ENCODE data around the gene SLC26A1.

Gene SLC26A1

GRCh38 chr4:993111-994029 is at the start of gene SLC26A1:
Gene SLC26A1, minus strand, starts transcription at chr4:993404. Its CDS starts 1,701 bp downstream, at chr4:991703.
- DNase-seq = no peak

- no peak for DNase-seq
Observed at GRCh38 chr4:1042352-1043055, 49.3 kb upstream of the SLC26A1 start.

- DNase-seq = no peak
Observed at GRCh38 chr4:1041936-1042330, 48.7 kb upstream of the SLC26A1 start.

GRCh38 chr4:1041147-1041935 is 48.1 kb upstream of the SLC26A1 start:
- DNase-seq = no peak

GRCh38 chr4:1040344-1041146 is 47.3 kb upstream of the SLC26A1 start:
- DNase-seq = no peak

GRCh38 chr4:1039493-1040343 is 46.5 kb upstream of the SLC26A1 start:
- no peak for DNase-seq

- no peak for DNase-seq
Observed at GRCh38 chr4:1038948-1039492, 45.8 kb upstream of the SLC26A1 start.

- DNase-seq = no peak
Observed at GRCh38 chr4:1036976-1037810, 44.0 kb upstream of the SLC26A1 start.

GRCh38 chr4:1036095-1036494 is 42.9 kb upstream of the SLC26A1 start:
- DNase-seq = no peak

- DNase-seq = no peak
Observed at GRCh38 chr4:1035510-1035909, 42.3 kb upstream of the SLC26A1 start.

GRCh38 chr4:1033840-1034551 is 40.8 kb upstream of the SLC26A1 start:
- DNase-seq = no peak

GRCh38 chr4:1032861-1033260 is 39.7 kb upstream of the SLC26A1 start:
- no peak for DNase-seq

GRCh38 chr4:1031956-1032795 is 39.0 kb upstream of the SLC26A1 start:
- DNase-seq = no peak

GRCh38 chr4:1031346-1031745 is 38.1 kb upstream of the SLC26A1 start:
- DNase-seq = no peak

- DNase-seq = no peak
Observed at GRCh38 chr4:1030559-1030958, 37.4 kb upstream of the SLC26A1 start.

- no peak for DNase-seq
Observed at GRCh38 chr4:1030031-1030430, 36.8 kb upstream of the SLC26A1 start.

- DNase-seq = no peak
Observed at GRCh38 chr4:1029529-1029928, 36.3 kb upstream of the SLC26A1 start.

GRCh38 chr4:1028574-1029220 is 35.5 kb upstream of the SLC26A1 start:
- no peak for DNase-seq
